ENCODE measurements around the gene P2RY6.
"Not testable (repeated sequence)": the region's sequence is repeated elsewhere in the genome, so short reads cannot be mapped to it uniquely, and the experiment has no call there.

Gene P2RY6

GRCh38 chr11:73273222-73273895, 1.2 kb downstream of the P2RY6 start:
- Histone ChIP-seq H3K27me3 (no peaks in the 10 kb centered on the region), H3K4me1 (ENCODE audit: control insufficient read depth in 1 of 2, insufficient read depth in 1 of 2, low read depth in 1 of 2, low read length in 1 of 2) (peaks cover 0 to 8% of the 10 kb centered on the region in 2 experiments), H3K27ac (no peak overlapping the region), H3K36me3 (no peaks in the 10 kb centered on the region), H3K4me3 (ENCODE audit: low read depth in 1 of 2, low read length in 1 of 2) (no peak overlapping the region), H3K9me3 (no peaks in the 10 kb centered on the region)
- no peak for TF ChIP-seq CTCF (IDR thresholded peaks at IDR 0.05)

GRCh38 chr11:73274191-73274590, 2.1 kb downstream of the P2RY6 start:
- not testable (repeated sequence) for H3K9me3 ChIP-seq; H3K27me3 ChIP-seq; H3K4me1 ChIP-seq (ENCODE audit: control insufficient read depth in 1 of 2, insufficient read depth in 1 of 2, low read depth in 1 of 2, low read length in 1 of 2); H3K36me3 ChIP-seq; H3K27ac ChIP-seq; H3K4me3 ChIP-seq (ENCODE audit: low read depth in 1 of 2, low read length in 1 of 2)

GRCh38 chr11:73274722-73275380, 2.7 kb downstream of the P2RY6 start:
- Histone ChIP-seq H3K9me3 (no peaks in the 10 kb centered on the region), H3K36me3 (no peaks in the 10 kb centered on the region), H3K27ac (no peak overlapping the region), H3K4me3 (ENCODE audit: low read depth in 1 of 2, low read length in 1 of 2) (no peak overlapping the region), H3K4me1 (ENCODE audit: control insufficient read depth in 1 of 2, insufficient read depth in 1 of 2, low read depth in 1 of 2, low read length in 1 of 2) (peaks cover 0 to 8% of the 10 kb centered on the region in 2 experiments), H3K27me3 (no peaks in the 10 kb centered on the region)
- no peak for TF ChIP-seq CTCF (IDR thresholded peaks at IDR 0.05)

- H3K36me3 ChIP-seq = no peaks in the 10 kb centered on the region
- H3K4me3 ChIP-seq (ENCODE audit: low read depth in 1 of 2, low read length in 1 of 2) = no peak overlapping the region
- no peak for TF ChIP-seq CTCF (IDR thresholded peaks at IDR 0.05)
- no peak overlapping the region for H3K27ac ChIP-seq
- H3K4me1 ChIP-seq (ENCODE audit: control insufficient read depth in 1 of 2, insufficient read depth in 1 of 2, low read depth in 1 of 2, low read length in 1 of 2) = peaks cover 0 to 8% of the 10 kb centered on the region in 2 experiments
- no peaks in the 10 kb centered on the region for H3K27me3 ChIP-seq
- no peaks in the 10 kb centered on the region for H3K9me3 ChIP-seq
These were observed 3.2 kb downstream of the P2RY6 start for GRCh38 chr11:73275381-73275750.

DNA sequence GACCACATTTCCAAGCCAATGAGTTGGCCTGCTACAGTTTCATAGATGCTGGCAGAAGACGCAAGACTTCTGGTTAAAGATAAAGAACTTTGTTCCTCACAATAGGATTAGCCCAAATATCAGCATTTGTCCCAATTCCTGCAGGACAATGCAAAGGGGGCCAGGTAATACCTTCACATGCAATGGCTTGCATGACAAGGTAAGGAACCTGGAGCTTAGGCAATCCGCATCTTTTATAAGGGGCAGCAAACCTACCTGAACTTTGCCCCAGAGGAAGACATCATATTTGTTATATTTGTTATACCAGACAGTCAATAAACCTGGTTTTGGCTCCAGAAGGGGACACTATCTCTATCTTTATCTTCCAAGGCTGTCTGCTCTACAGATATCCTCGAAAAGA, 5.3 kb downstream of the P2RY6 start:
- no peak overlapping the region for H3K27ac ChIP-seq
- H3K36me3 ChIP-seq = no peaks in the 10 kb centered on the region
- H3K9me3 ChIP-seq = no peaks in the 10 kb centered on the region
- H3K27me3 ChIP-seq = no peaks in the 10 kb centered on the region
- no peak for TF ChIP-seq CTCF (IDR thresholded peaks at IDR 0.05)
- H3K4me1 ChIP-seq (ENCODE audit: control insufficient read depth in 1 of 2, insufficient read depth in 1 of 2, low read depth in 1 of 2, low read length in 1 of 2) = peaks cover 0 to 5% of the 10 kb centered on the region in 2 experiments
- no peak overlapping the region for H3K4me3 ChIP-seq (ENCODE audit: low read depth in 1 of 2, low read length in 1 of 2)

DNA sequence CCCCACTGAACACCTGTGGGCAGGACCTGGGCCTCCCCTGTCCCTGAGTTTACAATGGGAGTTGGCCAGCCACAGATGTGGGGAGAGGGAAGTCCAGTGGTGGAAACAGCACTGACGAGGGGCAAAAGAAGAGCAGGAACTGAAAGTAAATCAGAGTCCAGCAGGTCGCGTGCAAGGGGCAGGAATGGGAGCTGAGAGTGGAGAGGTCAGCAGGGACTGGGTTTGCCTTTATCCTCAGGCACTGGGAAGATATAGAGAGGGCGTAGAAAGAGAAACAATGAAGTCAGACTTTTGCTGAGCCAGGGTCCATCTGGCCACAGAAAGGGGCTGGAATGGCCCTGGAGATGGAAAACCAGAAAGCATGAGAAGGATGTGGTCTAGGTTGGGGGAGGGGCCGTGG, 8.5 kb downstream of the P2RY6 start:
- Histone ChIP-seq H3K9me3 (no peaks in the 10 kb centered on the region), H3K4me1 (ENCODE audit: control insufficient read depth in 1 of 2, insufficient read depth in 1 of 2, low read depth in 1 of 2, low read length in 1 of 2) (peaks cover 0 to 9% of the 10 kb centered on the region in 2 experiments), H3K27ac (no peak overlapping the region), H3K36me3 (no peaks in the 10 kb centered on the region), H3K27me3 (no peaks in the 10 kb centered on the region), H3K4me3 (ENCODE audit: low read depth in 1 of 2, low read length in 1 of 2) (no peak overlapping the region)
- no peak for TF ChIP-seq CTCF (IDR thresholded peaks at IDR 0.05)

All from neutrophil (primary cell).